Mammary epithelial cell (primary cell): ENCODE measurements around the gene RPL10.

Source experiments
- CTCF ChIP-seq, 2 donors: IDR thresholded peaks in 1 of 2; conservative IDR thresholded peaks in 1 of 2; 2 replicates each; pipeline ENCODE4 v1.5.1; 2011 to 2012; ENCODE audit warnings: inconsistent platforms in 2 of 2, low read length in 2 of 2, mild to moderate bottlenecking in 2 of 2, control low read depth in 1 of 2, low read depth in 1 of 2; ENCODE audit not compliant: insufficient read depth in 1 of 2; ENCODE audit errors: extremely low read depth in 1 of 2
- EZH2 ChIP-seq: IDR thresholded peaks from 2 replicates; pipeline ENCODE4 v1.6.1; 2012; ENCODE audit warnings: low read length, inconsistent platforms, borderline replicate concordance

GRCh38 chrX:154403858-154404257 lies 5.7 kb downstream of the RPL10 start:
- no peak for TF ChIP-seq CTCF (conservative IDR thresholded peaks at IDR 0.05 in 1 of 2, IDR thresholded peaks at IDR 0.05 in 1 of 2; ENCODE audit: extremely low read depth in 1 of 2, insufficient read depth in 1 of 2, low read depth in 1 of 2, low read length in 2 of 2)
- TF ChIP-seq EZH2: no peak
